ENCODE measurements around the gene STXBP3.

DNA sequence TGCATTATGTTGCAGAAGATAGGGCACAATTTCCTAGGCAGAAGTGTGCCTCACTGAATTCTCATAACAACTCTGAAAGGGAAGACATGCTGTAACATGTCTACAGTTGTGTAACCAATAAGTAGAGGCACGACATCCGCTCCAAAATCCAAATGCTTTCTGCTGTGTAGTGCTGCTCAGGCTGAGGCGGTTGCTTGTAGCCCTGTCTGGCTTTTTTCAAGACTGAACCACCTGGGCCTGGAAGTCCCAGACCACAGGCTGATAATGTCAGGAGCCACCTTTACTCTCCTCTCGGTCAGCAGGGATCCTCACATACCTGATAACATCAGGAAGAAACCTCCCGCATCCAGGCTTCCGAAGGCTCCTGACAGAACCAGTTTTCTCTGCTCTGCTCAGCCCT is 99.5 kb downstream of the STXBP3 start:
- TF ChIP-seq, protein P1, sequence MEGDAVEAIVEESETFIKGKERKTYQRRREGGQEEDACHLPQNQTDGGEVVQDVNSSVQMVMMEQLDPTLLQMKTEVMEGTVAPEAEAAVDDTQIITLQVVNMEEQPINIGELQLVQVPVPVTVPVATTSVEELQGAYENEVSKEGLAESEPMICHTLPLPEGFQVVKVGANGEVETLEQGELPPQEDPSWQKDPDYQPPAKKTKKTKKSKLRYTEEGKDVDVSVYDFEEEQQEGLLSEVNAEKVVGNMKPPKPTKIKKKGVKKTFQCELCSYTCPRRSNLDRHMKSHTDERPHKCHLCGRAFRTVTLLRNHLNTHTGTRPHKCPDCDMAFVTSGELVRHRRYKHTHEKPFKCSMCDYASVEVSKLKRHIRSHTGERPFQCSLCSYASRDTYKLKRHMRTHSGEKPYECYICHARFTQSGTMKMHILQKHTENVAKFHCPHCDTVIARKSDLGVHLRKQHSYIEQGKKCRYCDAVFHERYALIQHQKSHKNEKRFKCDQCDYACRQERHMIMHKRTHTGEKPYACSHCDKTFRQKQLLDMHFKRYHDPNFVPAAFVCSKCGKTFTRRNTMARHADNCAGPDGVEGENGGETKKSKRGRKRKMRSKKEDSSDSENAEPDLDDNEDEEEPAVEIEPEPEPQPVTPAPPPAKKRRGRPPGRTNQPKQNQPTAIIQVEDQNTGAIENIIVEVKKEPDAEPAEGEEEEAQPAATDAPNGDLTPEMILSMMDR (IDR thresholded peaks at IDR 0.05; ENCODE audit: low read length): no peak
- no peak for TF ChIP-seq EZH2 (optimal IDR thresholded peaks at IDR 0.05; ENCODE audit: low read depth, low read length)
